NOMO-1 (cell line): Measurements from ENCODE around the gene OBSCN.

Experiments
- DNase-seq, 2 experiments: peaks; one replicate each; lab custom pipeline; 2025; ENCODE audit not compliant: unreplicated experiment in 2 of 2; lab: John Stamatoyannopoulos, UW

Gene OBSCN

DNA sequence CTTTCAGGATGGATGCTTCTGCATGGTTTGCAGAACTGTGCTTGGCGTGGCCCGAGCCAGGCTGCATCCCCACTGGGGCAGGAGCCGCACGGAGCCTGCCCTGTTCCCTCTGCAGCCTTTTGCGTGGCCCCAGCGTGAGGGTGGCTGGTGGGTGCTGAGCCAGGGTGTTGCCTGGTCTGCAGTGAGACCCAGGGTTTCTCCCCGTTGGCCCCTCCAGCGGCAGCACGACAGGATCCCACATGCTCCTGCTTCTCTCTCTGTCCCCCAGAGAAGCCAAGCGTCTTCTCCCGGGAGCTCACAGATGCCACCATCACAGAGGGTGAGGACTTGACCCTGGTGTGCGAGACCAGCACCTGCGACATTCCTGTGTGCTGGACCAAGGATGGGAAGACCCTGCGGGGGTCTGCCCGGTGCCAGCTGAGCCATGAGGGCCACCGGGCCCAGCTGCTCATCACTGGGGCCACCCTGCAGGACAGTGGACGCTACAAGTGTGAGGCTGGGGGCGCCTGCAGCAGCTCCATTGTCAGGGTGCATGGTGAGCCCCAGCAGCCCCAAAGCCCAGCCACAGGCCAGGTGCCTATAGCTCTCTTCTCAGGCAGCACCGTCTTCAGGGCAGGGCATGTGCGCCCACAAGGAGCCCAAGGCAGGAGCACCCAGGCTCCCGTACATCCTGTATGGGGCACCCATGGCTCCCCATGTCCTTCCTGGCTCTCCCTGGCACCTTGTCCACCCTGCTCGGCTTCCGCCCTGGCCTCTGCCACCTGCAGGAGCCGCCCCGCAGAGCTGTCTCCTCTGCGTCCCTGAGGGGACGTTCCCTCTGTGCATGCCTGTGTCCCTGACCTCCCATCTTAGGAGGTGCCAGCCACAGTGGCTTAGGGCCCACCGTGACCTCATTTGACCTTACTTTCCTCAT lies 78.9 kb downstream of the OBSCN start:
- DNase-seq, result no peak

DNA sequence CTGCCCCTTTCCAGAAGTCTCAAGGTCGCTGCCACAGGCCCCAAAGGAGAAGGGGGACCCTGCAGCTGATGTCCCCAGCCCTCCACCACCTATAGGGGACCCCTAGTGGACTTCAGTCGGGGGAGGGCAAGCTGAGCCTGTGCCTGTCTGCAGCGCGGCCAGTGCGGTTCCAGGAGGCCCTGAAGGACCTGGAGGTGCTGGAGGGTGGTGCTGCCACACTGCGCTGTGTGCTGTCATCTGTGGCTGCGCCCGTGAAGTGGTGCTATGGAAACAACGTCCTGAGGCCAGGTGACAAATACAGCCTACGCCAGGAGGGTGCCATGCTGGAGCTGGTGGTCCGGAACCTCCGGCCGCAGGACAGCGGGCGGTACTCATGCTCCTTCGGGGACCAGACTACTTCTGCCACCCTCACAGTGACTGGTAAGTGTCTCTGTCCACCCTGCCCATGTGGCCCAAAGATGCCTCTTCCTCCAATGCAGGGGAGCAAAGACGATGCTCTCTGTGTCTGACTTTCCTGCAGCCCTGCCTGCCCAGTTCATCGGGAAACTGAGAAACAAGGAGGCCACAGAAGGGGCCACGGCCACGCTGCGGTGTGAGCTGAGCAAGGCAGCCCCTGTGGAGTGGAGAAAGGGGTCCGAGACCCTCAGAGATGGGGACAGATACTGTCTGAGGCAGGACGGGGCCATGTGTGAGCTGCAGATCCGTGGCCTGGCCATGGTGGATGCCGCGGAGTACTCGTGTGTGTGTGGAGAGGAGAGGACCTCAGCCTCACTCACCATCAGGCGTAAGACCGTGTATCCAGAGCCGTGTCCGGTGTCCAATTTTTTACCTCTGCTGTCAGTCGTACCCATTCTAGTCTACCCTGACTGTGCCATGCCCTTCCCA lies 79.9 kb downstream of the OBSCN start:
- no peak for DNase-seq

DNA sequence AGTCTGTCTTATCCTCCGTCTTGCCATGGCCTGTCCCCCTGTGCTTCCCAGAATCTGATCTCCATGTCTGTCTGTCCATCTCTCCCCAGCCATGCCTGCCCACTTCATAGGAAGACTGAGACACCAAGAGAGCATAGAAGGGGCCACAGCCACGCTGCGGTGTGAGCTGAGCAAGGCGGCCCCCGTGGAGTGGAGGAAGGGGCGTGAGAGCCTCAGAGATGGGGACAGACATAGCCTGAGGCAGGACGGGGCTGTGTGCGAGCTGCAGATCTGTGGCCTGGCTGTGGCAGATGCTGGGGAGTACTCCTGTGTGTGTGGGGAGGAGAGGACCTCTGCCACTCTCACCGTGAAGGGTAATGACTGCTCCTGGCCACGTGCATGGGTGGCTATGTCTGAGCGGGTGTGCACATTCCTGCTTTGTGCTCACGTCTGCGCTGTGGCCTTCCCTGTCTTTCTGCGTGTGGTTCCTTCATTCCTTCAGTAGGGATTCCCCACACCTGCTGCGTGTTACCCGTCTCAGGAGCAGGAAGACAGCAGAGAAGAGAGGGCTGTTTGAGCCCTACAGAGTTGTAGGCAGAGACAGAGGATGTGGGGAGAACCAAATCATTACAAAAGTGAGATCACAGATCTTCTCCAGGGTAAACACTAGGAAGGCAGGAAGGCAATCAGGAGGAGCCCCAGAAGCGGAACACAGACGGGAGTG lies 80.8 kb downstream of the OBSCN start:
- no peak for DNase-seq

DNA sequence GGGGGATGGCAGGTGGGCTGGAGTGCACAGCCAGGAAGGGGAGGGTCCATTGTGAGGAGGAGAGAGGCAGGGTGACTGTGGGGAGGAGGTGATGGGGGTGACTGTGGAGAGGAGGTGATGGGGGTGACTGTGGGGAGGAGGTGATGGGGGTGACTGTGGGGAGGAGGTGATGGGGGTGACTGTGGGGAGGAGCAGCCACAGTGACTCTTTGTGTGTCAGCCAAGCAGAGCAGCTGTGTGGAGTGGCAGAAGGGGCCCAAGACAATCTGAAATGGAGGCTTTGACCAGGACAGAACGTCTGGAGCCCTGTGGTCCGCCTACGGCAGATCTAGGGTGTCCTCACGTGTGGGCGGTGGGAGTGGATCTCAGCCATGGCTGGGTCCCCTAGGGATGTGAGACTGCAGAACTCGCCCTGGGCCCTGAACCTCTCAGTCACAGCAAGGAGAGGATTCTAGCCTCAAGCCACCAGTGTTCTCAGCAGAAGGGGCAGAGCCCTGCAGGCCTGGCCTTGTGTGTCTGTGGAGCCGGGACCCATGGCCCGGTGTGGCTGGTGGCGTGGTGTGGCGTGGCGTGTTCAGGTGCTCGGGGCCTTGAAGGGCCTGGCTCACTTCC lies 81.5 kb downstream of the OBSCN start:
- no peak for DNase-seq

DNA sequence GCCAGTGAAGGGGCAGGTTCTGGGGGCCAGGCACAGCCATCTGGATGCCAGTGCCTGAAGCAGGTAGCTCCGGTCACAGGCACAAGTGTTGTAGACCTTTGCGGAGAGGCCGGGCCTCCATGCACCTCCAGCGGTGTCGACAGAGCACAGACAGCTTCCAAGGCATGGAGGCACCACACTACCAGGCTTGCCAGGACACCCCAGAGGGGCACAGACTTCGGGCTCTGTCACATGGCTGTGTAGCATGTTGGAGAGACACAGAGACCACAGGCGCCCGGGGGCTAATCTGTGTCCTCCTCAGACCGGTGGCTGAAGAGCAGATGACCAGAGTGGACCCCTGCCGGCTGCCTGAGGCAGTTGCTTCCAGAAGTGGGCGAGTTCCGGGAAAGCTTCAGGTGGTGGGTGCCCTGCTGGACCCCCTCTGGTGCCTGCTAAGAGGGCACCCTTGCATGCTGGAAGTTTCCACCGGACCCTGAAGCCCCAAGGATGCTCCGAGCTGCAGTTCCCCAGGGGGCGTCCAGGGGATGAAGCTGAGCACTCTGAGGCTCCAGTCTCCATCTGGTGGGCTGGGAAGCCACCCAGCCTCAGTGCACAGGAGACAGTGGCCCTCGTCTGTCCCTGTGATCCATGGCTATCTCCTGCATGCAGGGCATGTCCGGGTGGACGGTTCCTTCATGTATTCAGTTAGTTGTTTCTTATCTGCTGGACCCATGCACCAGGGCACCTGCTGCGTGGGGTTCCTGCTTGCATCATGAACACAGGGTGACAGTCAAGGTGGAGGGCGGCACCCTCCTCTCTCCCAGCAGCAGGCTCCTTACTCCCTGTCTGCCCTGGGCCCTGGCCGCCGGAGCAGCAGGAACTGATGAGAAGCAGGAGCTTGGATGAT lies 82.4 kb downstream of the OBSCN start:
- DNase-seq, result no peak

DNA sequence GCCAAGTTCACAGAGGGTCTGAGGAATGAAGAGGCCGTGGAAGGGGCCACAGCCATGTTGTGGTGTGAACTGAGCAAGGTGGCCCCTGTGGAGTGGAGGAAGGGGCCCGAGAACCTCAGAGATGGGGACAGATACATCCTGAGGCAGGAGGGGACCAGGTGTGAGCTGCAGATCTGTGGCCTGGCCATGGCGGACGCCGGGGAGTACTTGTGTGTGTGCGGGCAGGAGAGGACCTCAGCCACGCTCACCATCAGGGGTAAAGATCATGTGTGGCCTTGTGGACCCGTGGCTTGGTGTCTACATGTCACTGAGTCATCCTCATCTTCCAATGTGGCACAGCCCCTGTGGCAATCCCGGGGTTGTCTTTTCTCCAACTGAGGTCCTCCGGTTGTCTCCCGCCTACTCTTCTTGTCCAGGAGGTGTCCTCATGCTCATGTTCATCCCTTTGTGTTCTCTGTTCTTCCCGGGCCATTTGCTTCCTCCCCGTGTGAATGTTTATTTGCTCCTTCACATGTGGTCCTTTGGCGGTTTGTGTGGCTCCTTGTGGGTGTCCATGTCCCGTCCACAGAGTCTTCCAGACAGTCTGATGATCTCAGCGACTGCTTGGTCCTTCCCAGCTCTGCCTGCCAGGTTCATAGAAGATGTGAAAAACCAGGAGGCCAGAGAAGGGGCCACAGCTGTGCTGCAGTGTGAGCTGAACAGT lies 84.2 kb downstream of the OBSCN start:
- no peak for DNase-seq

DNA sequence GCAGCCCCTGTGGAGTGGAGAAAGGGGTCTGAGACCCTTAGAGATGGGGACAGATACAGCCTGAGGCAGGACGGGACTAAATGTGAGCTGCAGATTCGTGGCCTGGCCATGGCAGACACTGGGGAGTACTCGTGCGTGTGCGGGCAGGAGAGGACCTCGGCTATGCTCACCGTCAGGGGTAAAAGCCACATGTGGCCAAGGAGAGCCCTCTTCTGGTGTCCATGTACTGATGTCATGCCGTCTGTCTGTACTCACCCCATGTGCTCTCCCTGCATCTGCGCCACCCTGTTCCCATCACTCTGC lies 84.7 kb downstream of the OBSCN start:
- no peak for DNase-seq

DNA sequence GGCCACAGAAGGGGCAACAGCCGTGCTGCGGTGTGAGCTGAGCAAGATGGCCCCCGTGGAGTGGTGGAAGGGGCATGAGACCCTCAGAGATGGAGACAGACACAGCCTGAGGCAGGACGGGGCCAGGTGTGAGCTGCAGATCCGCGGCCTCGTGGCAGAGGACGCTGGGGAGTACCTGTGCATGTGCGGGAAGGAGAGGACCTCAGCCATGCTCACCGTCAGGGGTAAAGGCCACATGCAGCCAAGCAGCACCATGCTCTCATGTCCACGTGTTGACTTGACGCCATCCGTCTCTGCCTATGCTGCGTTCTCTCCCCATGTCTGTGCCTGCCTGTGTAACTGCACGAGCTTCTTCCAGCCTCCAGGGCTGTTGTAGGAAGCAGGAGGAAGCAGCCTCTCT lies 85.5 kb downstream of the OBSCN start:
- DNase-seq, result no peak

DNA sequence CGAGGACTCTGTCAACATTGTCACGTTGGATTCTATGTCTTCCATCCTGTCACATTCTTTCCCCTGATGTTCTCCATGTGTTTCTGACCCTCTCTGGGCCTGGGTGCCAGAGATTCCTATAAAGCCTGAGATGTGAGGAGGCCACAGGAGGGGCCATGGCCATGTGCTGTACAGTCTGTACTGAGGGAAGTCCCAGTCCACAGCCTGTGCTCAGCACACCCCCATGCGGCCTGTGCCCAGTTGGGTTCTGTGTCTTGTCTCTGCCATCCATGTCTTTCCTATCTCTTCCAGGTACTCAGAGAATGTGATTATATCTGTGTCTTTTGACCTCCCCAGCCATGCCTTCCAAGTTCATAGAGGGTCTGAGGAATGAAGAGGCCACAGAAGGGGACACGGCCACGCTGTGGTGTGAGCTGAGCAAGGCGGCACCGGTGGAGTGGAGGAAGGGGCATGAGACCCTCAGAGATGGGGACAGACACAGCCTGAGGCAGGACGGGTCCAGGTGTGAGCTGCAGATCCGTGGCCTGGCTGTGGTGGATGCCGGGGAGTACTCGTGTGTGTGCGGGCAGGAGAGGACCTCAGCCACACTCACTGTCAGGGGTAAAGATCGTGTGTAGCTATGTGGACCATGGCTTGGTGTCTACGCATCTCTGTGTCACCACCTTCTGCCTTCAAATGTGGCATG lies 86.1 kb downstream of the OBSCN start:
- DNase-seq, result no peak

DNA sequence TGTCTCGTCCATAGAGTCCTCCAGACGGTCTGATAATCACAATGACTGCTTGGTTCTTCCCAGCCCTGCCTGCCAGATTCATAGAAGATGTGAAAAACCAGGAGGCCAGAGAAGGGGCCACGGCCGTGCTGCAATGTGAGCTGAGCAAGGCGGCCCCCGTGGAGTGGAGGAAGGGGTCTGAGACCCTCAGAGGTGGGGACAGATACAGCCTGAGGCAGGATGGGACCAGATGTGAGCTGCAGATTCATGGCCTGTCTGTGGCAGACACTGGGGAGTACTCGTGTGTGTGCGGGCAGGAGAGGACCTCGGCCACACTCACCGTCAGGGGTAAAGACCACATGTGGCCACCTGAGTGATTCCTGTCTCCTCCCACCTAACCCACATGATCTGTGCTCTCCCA lies 86.9 kb downstream of the OBSCN start:
- DNase-seq, result no peak

DNA sequence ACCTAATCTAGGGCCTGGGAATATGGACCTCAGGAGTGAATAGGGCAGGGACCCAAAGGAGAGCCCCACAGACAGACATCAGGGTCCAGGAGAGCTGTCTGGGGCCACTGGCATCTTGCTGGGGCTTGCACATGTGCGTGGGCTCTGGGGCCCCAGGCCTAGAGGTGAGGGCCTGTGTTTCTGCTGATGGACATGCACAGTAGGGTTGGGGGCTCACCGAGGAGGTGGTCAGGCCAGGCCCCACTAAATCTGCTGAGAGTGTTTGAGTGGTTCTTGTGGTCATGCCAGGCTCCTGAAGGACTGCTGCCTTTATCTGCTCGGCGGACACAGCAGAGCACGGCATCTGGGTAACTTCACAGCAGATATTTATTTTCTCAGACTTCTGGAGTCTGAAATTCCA lies 87.4 kb downstream of the OBSCN start:
- no peak for DNase-seq

DNA sequence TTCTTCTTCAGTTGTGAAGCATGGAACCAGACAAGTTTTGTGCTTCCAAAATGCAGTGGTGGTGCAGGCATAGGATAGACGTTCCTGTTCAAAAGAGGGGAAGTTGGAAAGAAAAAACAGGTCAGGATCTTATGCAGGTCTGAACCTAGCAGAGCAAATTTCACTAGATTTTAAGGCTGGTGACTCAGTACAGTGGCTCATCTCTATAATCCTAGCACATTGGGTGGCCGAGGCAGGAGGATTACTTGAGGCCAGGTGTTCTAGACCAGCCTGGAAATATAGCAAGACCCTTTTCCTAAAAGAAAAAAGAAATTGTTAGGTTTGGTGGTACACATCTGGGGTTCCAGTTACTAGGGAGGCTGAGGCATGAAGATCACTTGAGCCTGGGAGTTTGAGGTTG lies 88.1 kb downstream of the OBSCN start:
- no peak for DNase-seq

DNA sequence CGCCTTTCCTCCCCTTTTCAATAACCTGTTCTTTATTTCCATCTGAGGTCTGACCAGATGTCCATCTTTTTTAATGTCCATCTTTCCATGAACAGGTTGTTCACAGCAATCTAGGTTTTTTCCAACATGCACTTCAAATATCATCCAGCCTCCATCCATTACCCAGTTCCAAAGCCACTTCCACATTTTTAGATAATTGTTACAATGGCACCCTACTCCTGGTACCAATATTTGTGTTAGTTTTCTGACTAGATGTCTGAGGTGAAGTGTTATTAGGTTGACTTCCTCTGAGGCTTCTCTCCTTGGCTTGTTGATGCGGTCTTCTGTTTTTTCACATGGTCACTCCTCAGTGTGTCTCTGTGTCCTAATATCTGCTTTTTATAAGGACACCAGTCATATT lies 89.4 kb downstream of the OBSCN start:
- no peak for DNase-seq

DNA sequence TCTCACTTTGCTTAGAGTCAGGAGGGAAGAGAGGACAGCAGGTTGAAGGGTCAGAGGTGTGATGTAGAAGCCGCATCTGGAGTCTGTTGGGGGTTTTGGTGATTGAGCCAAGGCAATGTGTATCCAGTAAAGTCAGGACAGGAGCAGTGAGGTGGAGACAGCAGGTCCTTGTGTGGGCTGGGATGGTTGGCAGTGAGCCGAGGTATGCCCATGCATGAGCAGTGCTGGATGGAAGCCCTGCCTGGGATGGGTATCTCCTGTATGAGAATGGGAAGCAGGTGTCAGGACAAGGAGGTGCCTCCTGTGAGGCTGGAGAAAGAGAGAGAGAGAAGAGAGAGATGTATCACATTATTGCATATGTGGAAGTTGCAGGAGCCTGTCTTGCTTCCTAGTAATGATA lies 90.0 kb downstream of the OBSCN start:
- DNase-seq, result no peak

DNA sequence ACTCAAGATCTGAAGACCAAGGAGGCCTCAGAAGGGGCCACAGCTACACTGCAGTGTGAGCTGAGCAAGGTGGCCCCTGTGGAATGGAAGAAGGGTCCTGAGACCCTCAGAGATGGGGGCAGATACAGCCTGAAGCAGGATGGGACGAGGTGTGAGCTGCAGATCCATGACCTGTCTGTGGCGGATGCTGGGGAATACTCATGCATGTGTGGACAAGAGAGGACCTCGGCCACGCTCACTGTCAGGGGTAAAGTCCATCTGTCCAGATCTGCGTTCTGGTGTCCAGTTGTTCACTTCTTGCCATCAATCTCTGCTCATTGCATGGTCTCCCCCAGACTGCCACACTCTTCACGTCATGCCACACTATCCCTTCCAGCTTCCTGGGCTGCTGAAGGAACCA lies 90.6 kb downstream of the OBSCN start:
- no peak for DNase-seq

DNA sequence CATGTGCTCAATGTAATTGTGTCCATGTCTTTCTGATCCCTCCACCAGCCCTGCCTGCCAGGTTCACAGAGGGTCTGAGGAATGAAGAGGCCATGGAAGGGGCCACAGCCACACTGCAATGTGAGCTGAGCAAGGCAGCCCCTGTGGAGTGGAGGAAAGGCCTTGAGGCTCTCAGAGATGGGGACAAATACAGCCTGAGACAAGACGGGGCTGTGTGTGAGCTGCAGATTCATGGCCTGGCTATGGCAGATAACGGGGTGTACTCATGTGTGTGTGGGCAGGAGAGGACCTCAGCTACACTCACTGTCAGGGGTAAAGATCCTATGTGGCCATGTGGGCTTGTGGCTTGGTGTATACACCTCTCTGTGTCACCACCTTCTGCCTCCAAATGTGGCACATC lies 91.4 kb downstream of the OBSCN start:
- DNase-seq, result no peak

DNA sequence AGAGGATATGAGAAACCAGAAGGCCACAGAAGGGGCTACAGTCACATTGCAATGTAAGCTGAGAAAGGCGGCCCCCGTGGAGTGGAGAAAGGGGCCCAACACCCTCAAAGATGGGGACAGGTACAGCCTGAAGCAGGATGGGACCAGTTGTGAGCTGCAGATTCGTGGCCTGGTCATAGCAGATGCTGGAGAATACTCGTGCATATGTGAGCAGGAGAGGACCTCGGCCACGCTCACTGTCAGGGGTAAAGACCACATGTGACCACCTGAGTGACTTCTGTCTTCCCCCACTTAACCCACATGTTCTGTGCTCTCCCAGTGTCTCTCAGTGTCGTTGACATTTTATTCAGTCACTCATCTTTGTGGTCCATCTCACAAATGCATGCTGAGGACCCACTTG lies 92.1 kb downstream of the OBSCN start:
- no peak for DNase-seq

DNA sequence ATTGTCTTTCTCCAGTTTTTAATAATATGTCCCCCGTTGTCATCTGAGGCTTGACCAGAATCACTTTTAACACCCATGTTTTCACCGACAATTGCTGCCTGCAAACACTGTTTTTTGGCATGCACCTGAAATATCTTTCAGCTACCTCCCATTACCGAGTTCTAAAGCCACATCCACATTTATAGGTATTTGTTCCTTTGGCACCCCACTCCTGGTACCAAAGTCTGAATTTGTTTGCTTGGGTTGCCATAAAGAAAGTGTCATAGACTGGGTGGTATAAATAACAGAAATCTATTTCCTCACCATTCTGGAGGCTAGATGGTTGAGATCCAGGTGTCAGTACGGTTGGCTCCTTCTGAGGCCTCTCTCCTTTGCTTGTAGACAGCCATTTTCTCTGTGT lies 94.2 kb downstream of the OBSCN start:
- DNase-seq, result no peak

DNA sequence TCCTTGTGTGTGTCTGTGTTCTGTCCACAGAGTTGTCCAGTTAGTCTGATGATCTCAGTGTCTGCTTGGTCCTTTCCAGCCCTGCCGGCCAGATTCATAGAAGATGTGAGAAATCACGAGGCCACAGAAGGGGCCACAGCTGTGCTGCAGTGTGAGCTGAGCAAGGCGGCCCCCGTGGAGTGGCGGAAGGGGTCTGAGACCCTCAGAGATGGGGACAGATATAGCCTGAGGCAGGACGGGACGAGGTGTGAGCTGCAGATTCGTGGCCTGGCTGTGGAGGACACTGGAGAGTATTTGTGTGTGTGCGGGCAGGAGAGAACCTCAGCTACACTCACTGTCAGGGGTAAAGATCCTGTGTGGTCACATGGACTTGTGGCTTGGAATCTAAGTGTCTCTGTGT lies 95.8 kb downstream of the OBSCN start:
- no peak for DNase-seq
